Activated CD8-positive, alpha-beta memory T cell treated with anti-CD3 and anti-CD28 coated beads for 36 hours (primary cell): ENCODE measurements around the gene LLGL1. TPM values are rescaled to one million over a fixed set of nuclear protein-coding genes. Genes with fewer than 3 reads are reported as not detected.

Experiments
- CTCF ChIA-PET: fragments of 350-600 bp; sonication (Branson Sonifier 250); formaldehyde crosslinking; loops from one replicate; lab custom pipeline; 2021; ENCODE audit warnings: antibody characterized with exemption; lab: Charles Lee
- POLR2A ChIA-PET: fragments of 350-600 bp; sonication (Branson Sonifier 250); formaldehyde crosslinking; loops from one replicate; lab custom pipeline; 2021; ENCODE audit warnings: antibody characterized with exemption; lab: Charles Lee
- total RNA-seq, 2 experiments: library from RNA; stranded (reverse); gene quantifications; one replicate each; pipeline ENCODE4 v1.2.3, GENCODE V29; 2021

Gene LLGL1
- total RNA-seq, 2 experiments from 2014 or later, result 23.6 to 24.9 TPM

GRCh38 chr17:18187821-18188761 lies 37.3 kb upstream of the LLGL1 start:
- ChIA-PET CTCF (interaction anchor here (0.6 to 1.8 kb wide), 4 partner anchors 10 to 100 kb away, joined by 3 to 4 read pairs (median 3); no protein-coding TSS in a partner anchor), POLR2A (no interaction called here)

- CTCF ChIA-PET, result interaction anchor here (0.7 to 1.8 kb wide), 4 partner anchors 21 to 167 kb away, joined by 3 to 6 read pairs (median 4); no protein-coding TSS in a partner anchor
- POLR2A ChIA-PET, result no interaction called here
These were observed 34.7 kb upstream of the LLGL1 start for GRCh38 chr17:18190628-18191235.

DNA sequence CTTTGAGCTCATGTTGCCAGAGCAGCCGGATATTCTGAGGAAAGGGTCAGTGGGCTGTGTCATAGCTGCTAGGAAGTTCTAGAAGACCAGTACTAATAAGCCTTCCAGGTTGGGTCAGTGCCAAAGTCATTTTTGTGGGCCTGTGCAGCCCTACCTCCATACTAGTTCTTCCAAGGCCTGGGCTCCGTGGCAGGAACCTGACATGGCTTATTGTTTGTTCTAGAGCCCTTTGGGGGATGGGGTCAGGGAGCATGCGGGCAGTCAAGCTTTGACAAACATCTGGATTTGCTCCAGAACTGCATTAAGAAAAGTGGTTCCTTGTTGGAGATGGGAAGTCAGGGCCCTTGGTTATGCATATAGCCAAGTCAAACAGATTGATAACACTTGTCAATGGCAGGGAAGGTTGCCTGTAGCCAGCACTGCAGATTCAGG lies 34.2 kb upstream of the LLGL1 start:
- POLR2A ChIA-PET, result interaction anchor here (0.5 kb wide), 1 partner anchor 33 kb away, joined by 3 read pairs; no protein-coding TSS in a partner anchor

DNA sequence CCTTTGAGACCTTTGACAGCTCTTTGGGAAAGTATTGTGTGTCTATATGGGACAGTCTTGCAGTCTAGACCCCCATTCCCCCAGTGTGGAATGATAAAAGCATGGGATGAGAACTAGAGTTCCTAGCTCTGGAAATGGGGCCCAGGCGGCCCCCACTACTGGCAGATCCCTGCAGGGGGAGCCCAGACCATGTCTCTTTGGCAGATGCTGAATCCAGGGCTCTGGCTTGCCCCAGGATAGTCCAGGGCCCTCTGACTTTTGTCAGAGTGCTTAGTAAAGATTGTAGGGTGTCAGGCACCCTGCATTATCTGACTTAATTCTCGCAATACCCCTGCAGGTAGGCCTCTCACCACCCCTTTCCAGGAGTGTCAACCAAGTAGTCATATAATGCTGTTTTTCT lies 33.5 kb upstream of the LLGL1 start:
- POLR2A ChIA-PET, result no interaction called here
- CTCF ChIA-PET, result interaction anchor here (1.2 to 1.8 kb wide), 4 partner anchors 10 to 50 kb away, joined by 3 to 6 read pairs (median 4); no protein-coding TSS in a partner anchor

More for the DNA sequence above, 34.2 kb upstream of the LLGL1 start:
- CTCF ChIA-PET, result interaction anchor here (1.1 to 1.8 kb wide), 5 partner anchors 10 to 49 kb away, joined by 3 to 6 read pairs (median 3); no protein-coding TSS in a partner anchor

DNA sequence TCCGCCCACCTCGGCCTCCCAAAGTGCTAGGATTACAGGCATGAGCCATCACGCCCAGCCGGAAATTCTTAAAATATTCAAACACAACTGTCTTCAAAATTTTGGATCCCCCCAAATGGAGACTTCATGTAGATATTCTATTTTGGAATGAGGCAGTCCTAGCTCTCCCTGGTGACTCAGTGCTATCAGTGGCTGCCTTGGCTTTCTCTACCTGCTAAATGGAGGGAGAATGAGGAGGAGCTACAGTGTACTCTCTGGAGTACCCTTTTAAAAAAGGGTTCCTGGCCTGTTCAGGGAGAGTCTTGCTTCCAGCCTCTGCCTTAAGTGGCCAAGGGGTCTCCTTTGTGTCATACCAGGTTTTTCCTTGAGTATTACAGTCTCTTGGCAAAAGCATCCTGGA lies 31.0 kb upstream of the LLGL1 start:
- CTCF ChIA-PET, result no interaction called here
- POLR2A ChIA-PET, result no interaction called here

DNA sequence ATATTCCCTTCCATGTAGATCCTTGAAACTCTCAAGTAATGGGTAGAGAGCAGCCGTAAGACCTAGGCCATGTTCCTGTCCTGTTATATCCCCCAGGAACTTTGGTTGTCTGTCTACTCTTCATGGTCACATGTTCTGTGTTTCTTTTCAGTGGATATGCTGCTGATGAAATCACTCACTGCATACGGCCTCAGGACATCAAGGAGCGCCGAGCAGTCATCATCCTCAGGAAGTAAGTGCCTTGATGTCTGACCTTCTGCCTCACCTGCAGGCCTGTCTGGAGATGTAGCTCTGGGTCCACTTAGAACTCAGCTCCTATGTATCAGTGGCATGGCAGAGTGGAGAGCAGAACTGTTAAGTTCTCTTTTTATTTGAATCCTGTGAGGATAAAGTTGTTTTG lies 30.6 kb upstream of the LLGL1 start:
- ChIA-PET POLR2A (no interaction called here), CTCF (no interaction called here)

- ChIA-PET CTCF (no interaction called here), POLR2A (no interaction called here)
These were observed 30.2 kb upstream of the LLGL1 start for GRCh38 chr17:18195246-18195645.

GRCh38 chr17:18197535-18198194 lies 27.8 kb upstream of the LLGL1 start:
- ChIA-PET CTCF (interaction anchor here (1.2 to 2.2 kb wide), 4 partner anchors 9 to 58 kb away, joined by 3 to 7 read pairs (median 6); partner anchors contain the start of gene ALKBH5), POLR2A (no interaction called here)

DNA sequence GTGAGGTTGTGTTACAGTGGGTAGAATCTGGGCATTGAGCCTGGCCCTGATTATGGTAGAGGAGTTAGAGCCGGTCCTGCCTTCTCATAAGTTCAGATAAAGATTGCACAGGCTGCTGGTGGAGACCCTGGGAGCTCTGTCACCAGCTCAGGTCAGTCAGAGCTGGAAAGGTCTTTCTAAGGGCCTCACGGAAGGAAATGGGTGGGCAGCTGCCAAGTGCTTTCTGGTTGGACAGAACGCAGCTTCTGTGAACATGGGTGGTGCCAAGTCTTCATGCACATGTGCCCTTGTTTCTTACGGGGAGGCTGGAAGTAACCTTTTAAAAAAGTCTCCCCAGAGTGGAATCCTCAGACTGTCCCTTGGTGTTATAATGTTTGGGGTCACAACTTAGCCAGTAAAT lies 26.9 kb upstream of the LLGL1 start:
- ChIA-PET CTCF (interaction anchor here (1.2 to 2.2 kb wide), 3 partner anchors 10 to 59 kb away, joined by 3 to 7 read pairs (median 7); partner anchors contain the start of gene ALKBH5), POLR2A (no interaction called here)

DNA sequence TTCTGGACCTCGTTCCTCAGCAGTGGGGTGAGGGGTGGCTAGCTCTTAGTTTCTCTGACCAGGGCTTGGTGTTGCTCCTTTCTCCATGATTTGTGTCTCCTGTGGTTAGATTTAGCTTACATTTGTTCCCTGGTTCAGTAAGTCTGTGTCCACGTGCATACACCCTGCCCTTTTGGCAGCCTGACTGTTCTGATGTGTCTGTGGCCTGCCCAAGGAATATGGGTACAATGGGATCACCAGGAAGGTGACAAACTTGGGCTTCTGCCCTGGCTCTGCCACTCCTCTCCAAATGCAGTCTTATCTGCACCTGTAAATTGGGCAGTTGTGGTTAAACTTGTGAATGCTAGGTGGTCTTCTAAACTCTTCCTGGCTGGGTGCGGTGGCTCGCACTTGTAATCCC lies 24.3 kb upstream of the LLGL1 start:
- ChIA-PET POLR2A (no interaction called here), CTCF (interaction anchor here (1.2 to 2.6 kb wide), 3 partner anchors 9 to 60 kb away, joined by 3 to 6 read pairs (median 3); no protein-coding TSS in a partner anchor)

GRCh38 chr17:18203308-18203707 lies 22.1 kb upstream of the LLGL1 start:
- CTCF ChIA-PET, result interaction anchor here (1.0 kb wide), 1 partner anchor 17 kb away, joined by 3 read pairs; no protein-coding TSS in a partner anchor
- POLR2A ChIA-PET, result no interaction called here

DNA sequence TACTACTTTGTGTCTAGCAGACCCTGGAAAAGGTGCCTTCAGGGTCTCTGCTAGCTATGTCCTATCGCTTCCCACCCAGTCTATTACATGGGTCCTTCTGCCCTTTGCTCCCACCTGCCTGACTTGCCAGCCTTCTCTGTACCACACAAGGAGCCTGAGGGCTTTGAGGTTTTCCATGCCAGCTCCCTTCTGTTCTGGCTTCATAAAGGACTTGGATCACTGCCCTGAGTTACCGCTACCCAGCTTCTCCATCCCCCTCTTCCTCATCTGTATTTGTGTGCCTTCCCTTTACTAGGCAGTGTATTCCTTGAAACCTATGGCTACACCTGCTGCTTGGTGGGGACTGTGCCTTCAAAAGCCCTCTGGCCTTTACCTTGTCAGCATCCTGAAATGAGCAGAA lies 19.6 kb upstream of the LLGL1 start:
- CTCF ChIA-PET, result interaction anchor here (1.2 kb wide), 1 partner anchor 15 kb away, joined by 4 read pairs; no protein-coding TSS in a partner anchor
- POLR2A ChIA-PET, result no interaction called here

DNA sequence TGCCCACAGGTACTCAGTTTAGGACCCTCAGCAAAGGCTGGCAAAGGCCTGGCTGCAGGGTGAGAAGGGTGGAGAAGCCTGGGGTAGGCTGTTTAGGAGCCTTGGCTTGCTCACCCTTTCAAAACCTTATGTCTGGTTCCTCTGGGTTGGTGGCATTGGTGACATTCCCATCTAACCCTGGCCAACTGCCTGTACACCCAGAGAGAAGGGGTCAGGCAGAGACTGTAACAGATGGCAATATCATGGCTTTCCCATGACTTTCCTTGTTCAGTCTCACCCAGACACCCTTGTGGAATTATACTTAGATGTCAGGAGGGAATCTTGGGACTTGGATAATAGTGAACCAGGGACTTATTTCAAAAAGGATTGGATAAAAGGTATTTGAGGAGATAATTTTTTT lies 18.5 kb upstream of the LLGL1 start:
- CTCF ChIA-PET, result interaction anchor here (1.2 kb wide), 1 partner anchor 14 kb away, joined by 4 read pairs; no protein-coding TSS in a partner anchor
- POLR2A ChIA-PET, result no interaction called here

GRCh38 chr17:18208092-18208491 lies 17.3 kb upstream of the LLGL1 start:
- POLR2A ChIA-PET, result no interaction called here
- CTCF ChIA-PET, result no interaction called here

DNA sequence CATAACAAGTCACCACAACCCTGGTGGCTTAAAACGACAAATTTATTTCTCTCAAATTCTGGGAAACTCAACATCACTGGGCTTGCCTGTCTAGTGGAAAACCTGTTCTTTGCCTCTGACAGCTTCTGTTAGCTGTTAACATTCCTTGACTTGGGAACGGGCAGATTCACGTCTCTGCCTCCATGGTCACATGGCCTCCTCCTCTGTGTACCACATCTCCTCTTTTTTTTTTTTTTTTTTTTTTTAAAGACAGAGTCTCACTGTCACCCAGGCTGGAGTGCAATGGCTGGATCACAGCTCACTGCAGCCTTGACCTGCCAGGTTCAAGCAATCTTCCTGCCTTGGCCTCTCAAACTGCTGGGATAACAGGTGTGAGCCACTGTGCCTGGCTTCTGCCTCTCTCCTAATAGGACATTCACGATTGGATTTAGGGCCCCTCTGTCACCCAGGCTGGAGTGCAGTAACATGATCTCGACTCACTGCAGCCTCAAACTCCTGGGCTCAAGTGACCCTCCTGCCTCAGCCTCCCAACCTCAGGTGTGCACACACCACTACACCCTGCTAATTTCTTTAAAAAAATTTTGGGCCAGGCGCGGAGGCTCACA lies 11.7 kb upstream of the LLGL1 start:
- ChIA-PET CTCF (interaction anchor here (1.2 to 1.3 kb wide), 2 partner anchors 26 to 29 kb away, joined by 3 read pairs; no protein-coding TSS in a partner anchor), POLR2A (interaction anchor here (0.6 kb wide), 1 partner anchor 12 kb away, joined by 7 read pairs; the partner anchor contains the start of gene LLGL1)

DNA sequence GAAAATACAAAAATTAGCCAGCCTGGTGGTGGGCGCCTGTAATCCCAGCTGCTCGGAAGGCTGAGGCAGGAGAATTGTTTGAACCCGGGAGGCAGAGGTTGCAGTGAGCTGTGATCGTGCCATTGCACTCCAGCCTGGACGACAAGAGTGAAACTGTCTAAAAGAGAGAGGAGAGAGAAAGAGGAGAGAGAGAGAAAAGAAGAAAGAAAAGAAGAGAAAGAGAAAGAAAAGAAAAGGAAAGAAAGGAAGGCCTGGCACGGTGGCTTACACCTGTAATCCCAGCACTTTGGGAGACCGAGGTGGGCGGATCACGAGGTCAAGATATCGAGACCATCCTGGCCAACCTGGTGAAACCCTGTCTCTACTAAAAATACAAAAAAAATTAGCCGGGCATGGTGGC lies 8.5 kb upstream of the LLGL1 start:
- CTCF ChIA-PET, result interaction anchor here (0.7 to 4.7 kb wide), 9 partner anchors 12 to 108 kb away, joined by 3 to 18 read pairs (median 4); no protein-coding TSS in a partner anchor
- POLR2A ChIA-PET, result interaction anchor here (0.7 kb wide), 1 partner anchor 61 kb away, joined by 4 read pairs; no protein-coding TSS in a partner anchor

- CTCF ChIA-PET, result interaction anchor here (0.6 to 4.7 kb wide), 13 partner anchors 13 to 254 kb away, joined by 3 to 18 read pairs (median 4); no protein-coding TSS in a partner anchor
- POLR2A ChIA-PET, result interaction anchor here (0.6 to 0.7 kb wide), 2 partner anchors 60 to 585 kb away, joined by 3 to 4 read pairs; no protein-coding TSS in a partner anchor
These were observed 7.9 kb upstream of the LLGL1 start for GRCh38 chr17:18217412-18218015.
